Erythroblast (primary cell): ENCODE measurements around the gene DCP1B.

Source experiments
- GATA1 ChIP-seq: IDR thresholded peaks from 2 replicates; pipeline ENCODE4 v1.6.1; 2011; ENCODE audit warnings: low read depth, mild to moderate bottlenecking, control low read depth, low read length, moderate library complexity
- POLR2A ChIP-seq: IDR thresholded peaks from 2 replicates; pipeline ENCODE4 v1.6.1; 2011; ENCODE audit warnings: mild to moderate bottlenecking, low read length

DNA sequence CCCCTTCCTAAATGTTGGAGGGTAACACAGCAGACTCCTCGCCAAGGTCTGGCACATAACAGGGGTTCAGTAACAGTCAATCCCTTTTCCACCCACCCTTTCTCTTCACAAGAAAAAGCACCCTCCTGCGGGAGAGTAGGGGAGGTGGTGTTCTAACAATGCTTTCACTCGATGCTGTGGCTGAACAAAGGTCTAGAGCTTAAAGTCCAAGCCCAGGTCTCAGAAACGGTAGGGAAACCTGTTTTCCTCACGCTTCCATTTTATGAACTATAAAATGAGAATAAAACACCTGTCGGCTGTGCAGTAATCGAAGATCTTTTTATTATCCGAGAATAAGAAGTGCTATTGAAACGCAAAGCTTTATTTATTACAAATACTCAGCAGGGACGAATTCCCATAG lies 64.9 kb downstream of the DCP1B start:
- TF ChIP-seq POLR2A (no peak), GATA1 (no peak)
